Nephron progenitor cell (in vitro differentiated cells): Measurements from ENCODE around the gene MAPK13.

Source experiments
- DNase-seq: peaks from one replicate; pipeline ENCODE4 v3.0.0; 2021
- H3K27ac Mint-ChIP-seq: 2 replicates; pipeline ENCODE4 v1.8.0; 2021; ENCODE audit warnings: mild to moderate bottlenecking, moderate library complexity, mixed read lengths
- H3K27me3 Mint-ChIP-seq: 2 replicates; pipeline ENCODE4 v1.8.0; 2021; ENCODE audit warnings: mild to moderate bottlenecking, low read depth, mixed read lengths; ENCODE audit not compliant: poor library complexity
- H3K36me3 Mint-ChIP-seq: 2 replicates; pipeline ENCODE4 v1.8.0; 2021; ENCODE audit warnings: low read depth, mixed read lengths
- H3K4me1 Mint-ChIP-seq: 2 replicates; pipeline ENCODE4 v1.8.0; 2021; ENCODE audit warnings: mixed read lengths
- H3K4me3 Mint-ChIP-seq: 2 replicates; pipeline ENCODE4 v1.8.0; 2021; ENCODE audit warnings: mild to moderate bottlenecking, moderate library complexity, mixed read lengths
- H3K9me3 Mint-ChIP-seq: 2 replicates; pipeline ENCODE4 v1.8.0; 2021; ENCODE audit warnings: mild to moderate bottlenecking, moderate library complexity, mixed read lengths
- CTCF ChIP-seq: fragments of 200-600 bp; sonication (generic); IDR thresholded peaks from 2 replicates; pipeline ENCODE4 v1.5.0; 2021; ENCODE audit warnings: antibody characterized with exemption

The MAPK13 gene

GRCh38 chr6:36155662-36156061 is 25.3 kb downstream of the MAPK13 start:
- Mint-ChIP-seq H3K27ac (no peak overlapping the region), H3K9me3 (peaks cover 32% of the 10 kb centered on the region), H3K4me1 (no peaks in the 10 kb centered on the region), H3K27me3 (no peaks in the 10 kb centered on the region), H3K4me3 (no peak overlapping the region), H3K36me3 (peaks cover 11% of the 10 kb centered on the region)
- no peak for DNase-seq
- TF ChIP-seq CTCF, result no peak

- no peak for TF ChIP-seq CTCF
Measured at GRCh38 chr6:36160147-36160760, 29.9 kb downstream of the MAPK13 start.

GRCh38 chr6:36169023-36170007 is 39.0 kb downstream of the MAPK13 start:
- H3K27me3 Mint-ChIP-seq, result no peaks in the 10 kb centered on the region
- H3K27ac Mint-ChIP-seq, result peak overlapping the region; percentile 23
- peaks cover 8% of the 10 kb centered on the region for H3K9me3 Mint-ChIP-seq
- DNase-seq, result no peak
- no peaks in the 10 kb centered on the region for H3K4me1 Mint-ChIP-seq
- TF ChIP-seq CTCF, result no peak
- H3K36me3 Mint-ChIP-seq, result peaks cover 5% of the 10 kb centered on the region
- H3K4me3 Mint-ChIP-seq, result no peak overlapping the region

More at GRCh38 chr6:36160147-36160760, 29.9 kb downstream of the MAPK13 start:
- no peak overlapping the region for H3K4me3 Mint-ChIP-seq
- H3K27ac Mint-ChIP-seq, result no peak overlapping the region
- peaks cover 11% of the 10 kb centered on the region for H3K36me3 Mint-ChIP-seq
- no peaks in the 10 kb centered on the region for H3K27me3 Mint-ChIP-seq
- H3K4me1 Mint-ChIP-seq, result no peaks in the 10 kb centered on the region
- no peak for DNase-seq
- H3K9me3 Mint-ChIP-seq, result peaks cover 19% of the 10 kb centered on the region

- Mint-ChIP-seq H3K4me1 (no peaks in the 10 kb centered on the region), H3K4me3 (no peak overlapping the region), H3K27me3 (peaks cover 1% of the 10 kb centered on the region), H3K9me3 (peaks cover 8% of the 10 kb centered on the region), H3K36me3 (peaks cover 8% of the 10 kb centered on the region), H3K27ac (no peak overlapping the region)
- no peak for TF ChIP-seq CTCF
- no peak for DNase-seq
Measured at GRCh38 chr6:36170704-36171103, 40.4 kb downstream of the MAPK13 start.

GRCh38 chr6:36171573-36171972 is 41.3 kb downstream of the MAPK13 start:
- DNase-seq, result no peak
- TF ChIP-seq CTCF, result no peak
- H3K27ac Mint-ChIP-seq, result no peak overlapping the region

More at GRCh38 chr6:36171573-36171972, 41.3 kb downstream of the MAPK13 start:
- Mint-ChIP-seq H3K27me3 (peaks cover 4% of the 10 kb centered on the region), H3K4me1 (no peaks in the 10 kb centered on the region), H3K36me3 (peaks cover 6% of the 10 kb centered on the region), H3K4me3 (no peak overlapping the region), H3K9me3 (peaks cover 8% of the 10 kb centered on the region)
